WTC11 (cell line): ENCODE measurements around the gene ELAVL1. TPM values are rescaled to one million over a fixed set of nuclear protein-coding genes. Genes with fewer than 3 reads are reported as not detected.

ENCODE experiments used
- ATAC-seq: fragments of 200-7000 bp; cut with Tn5 transposase; 2 replicates; pipeline ENCODE4 v1.10.0; 2021; ENCODE audit warnings: mild to moderate bottlenecking, moderate library complexity
- CTCF ChIA-PET: fragments of 300-600 bp; sonication (Branson Sonifier 250); formaldehyde crosslinking; loops from one replicate; lab custom pipeline; 2021; ENCODE audit warnings: antibody characterized with exemption; lab: Charles Lee
- POLR2A ChIA-PET: fragments of 350-600 bp; sonication (Branson Sonifier 250); formaldehyde crosslinking; loops from one replicate; lab custom pipeline; 2021; ENCODE audit warnings: antibody characterized with exemption; lab: Charles Lee
- DNase-seq: peaks from one replicate; pipeline ENCODE4 v3.0.0; 2021; ENCODE audit warnings: low spot score
- H3K27ac Mint-ChIP-seq: 2 replicates; pipeline ENCODE4 v1.8.0; 2021; ENCODE audit warnings: mixed read lengths
- H3K27me3 Mint-ChIP-seq: 2 replicates; pipeline ENCODE4 v1.8.0; 2021; ENCODE audit warnings: low read depth, mild to moderate bottlenecking, moderate library complexity, mixed read lengths
- H3K36me3 Mint-ChIP-seq: 2 replicates; pipeline ENCODE4 v1.8.0; 2021; ENCODE audit warnings: mixed read lengths
- H3K4me1 Mint-ChIP-seq: 2 replicates; pipeline ENCODE4 v1.8.0; 2022; ENCODE audit warnings: mixed read lengths
- H3K4me3 Mint-ChIP-seq: 2 replicates; pipeline ENCODE4 v1.8.0; 2021; ENCODE audit warnings: mild to moderate bottlenecking, moderate library complexity, mixed read lengths
- H3K9me3 Mint-ChIP-seq: 2 replicates; pipeline ENCODE4 v1.8.0; 2021; ENCODE audit warnings: mixed read lengths
- ESRRA ChIP-seq: sonication (generic); formaldehyde crosslinking; IDR thresholded peaks from 2 replicates; pipeline ENCODE4 v1.8.1; 2022; ENCODE audit warnings: mild to moderate bottlenecking, missing genetic modification reagents, borderline replicate concordance
- FOXP1 ChIP-seq: sonication (generic); formaldehyde crosslinking; IDR thresholded peaks from 2 replicates; pipeline ENCODE4 v1.8.0; 2022; ENCODE audit warnings: missing genetic modification reagents, mild to moderate bottlenecking, moderate library complexity, borderline replicate concordance
- JAZF1 ChIP-seq: fragments of 250-450 bp; sonication (Bioruptor Pico); IDR thresholded peaks from 2 replicates; pipeline ENCODE4 v1.9.0; 2021; ENCODE audit warnings: moderate library complexity, mild to moderate bottlenecking, inconsistent platforms
- TEAD1 ChIP-seq: sonication (generic); formaldehyde crosslinking; IDR thresholded peaks from 2 replicates; pipeline ENCODE4 v1.8.0; 2022; ENCODE audit warnings: mild to moderate bottlenecking, missing genetic modification reagents
- ZNF423 ChIP-seq: fragments of 250-450 bp; sonication (Bioruptor Pico); IDR thresholded peaks from 2 replicates; pipeline ENCODE4 v2.1.2; 2022; ENCODE audit warnings: mild to moderate bottlenecking, moderate library complexity
- ZNF671 ChIP-seq: fragments of 250-450 bp; sonication (Bioruptor Pico); IDR thresholded peaks from 2 replicates; pipeline ENCODE4 v1.8.0; 2021; ENCODE audit warnings: mild to moderate bottlenecking
- total RNA-seq: library from RNA; stranded (reverse); gene quantifications from 3 replicates; pipeline ENCODE4 v1.2.3, GENCODE V29; 2021
- TF ChIP-seq, protein P1 (sequence below): sonication (generic); formaldehyde crosslinking; conservative IDR thresholded peaks from 2 replicates; pipeline ENCODE4 v1.8.1; 2023; ENCODE audit warnings: mild to moderate bottlenecking, low read depth, missing genetic modification reagents, moderate library complexity
- TF ChIP-seq, protein P2 (sequence below): sonication (generic); formaldehyde crosslinking; IDR thresholded peaks from 2 replicates; pipeline ENCODE4 v1.8.0; 2022; ENCODE audit warnings: missing genetic modification reagents
- TF ChIP-seq, protein P3 (sequence below): fragments of 250-450 bp; sonication (Bioruptor Pico); IDR thresholded peaks from 2 replicates; pipeline ENCODE4 v2.1.2; 2022; ENCODE audit warnings: mild to moderate bottlenecking, moderate library complexity
- TF ChIP-seq, protein P4 (sequence below): sonication (generic); formaldehyde crosslinking; IDR thresholded peaks from 2 replicates; pipeline ENCODE4 v1.8.1; 2023; ENCODE audit warnings: mild to moderate bottlenecking, missing genetic modification reagents, borderline replicate concordance
- TF ChIP-seq, protein P5 (sequence below): sonication (generic); formaldehyde crosslinking; IDR thresholded peaks from 2 replicates; pipeline ENCODE4 v1.8.1; 2023; ENCODE audit warnings: mild to moderate bottlenecking, moderate library complexity, missing genetic modification reagents

The ELAVL1 gene
- total RNA-seq, 1 experiment from 2014 or later = 160 TPM

DNA sequence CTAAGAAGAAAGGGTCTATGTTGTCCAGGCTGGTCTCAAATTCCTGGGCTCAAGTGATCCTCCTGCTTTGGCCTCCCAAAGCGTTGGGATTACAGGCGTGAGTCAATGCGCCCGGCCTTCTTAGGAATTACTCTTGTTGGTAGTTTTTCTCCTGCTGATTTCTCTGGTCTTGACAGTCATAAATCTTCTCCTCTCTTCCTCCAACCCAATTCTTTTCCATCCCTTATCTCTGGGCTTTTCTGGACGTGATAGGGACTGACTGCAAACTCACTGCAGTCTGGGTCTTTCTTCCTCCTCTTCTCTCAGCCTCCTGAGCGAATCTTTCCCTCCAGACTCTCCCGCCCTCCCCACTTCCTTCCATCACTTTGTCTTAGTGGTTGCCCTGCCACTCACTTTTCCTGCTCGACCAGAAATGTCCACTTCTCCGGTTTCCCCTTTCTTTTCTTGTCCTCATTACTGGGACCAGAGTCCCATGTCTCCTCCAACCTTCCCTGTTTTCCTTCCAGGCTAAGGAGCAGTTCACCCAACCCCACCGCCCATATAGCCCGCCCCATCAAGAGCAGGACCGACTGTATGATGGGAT is 40.1 kb downstream of the ELAVL1 start:
- no peak for DNase-seq
- TF ChIP-seq JAZF1 (CRISPR knock-in tag) = no peak
- TF ChIP-seq, protein P1, sequence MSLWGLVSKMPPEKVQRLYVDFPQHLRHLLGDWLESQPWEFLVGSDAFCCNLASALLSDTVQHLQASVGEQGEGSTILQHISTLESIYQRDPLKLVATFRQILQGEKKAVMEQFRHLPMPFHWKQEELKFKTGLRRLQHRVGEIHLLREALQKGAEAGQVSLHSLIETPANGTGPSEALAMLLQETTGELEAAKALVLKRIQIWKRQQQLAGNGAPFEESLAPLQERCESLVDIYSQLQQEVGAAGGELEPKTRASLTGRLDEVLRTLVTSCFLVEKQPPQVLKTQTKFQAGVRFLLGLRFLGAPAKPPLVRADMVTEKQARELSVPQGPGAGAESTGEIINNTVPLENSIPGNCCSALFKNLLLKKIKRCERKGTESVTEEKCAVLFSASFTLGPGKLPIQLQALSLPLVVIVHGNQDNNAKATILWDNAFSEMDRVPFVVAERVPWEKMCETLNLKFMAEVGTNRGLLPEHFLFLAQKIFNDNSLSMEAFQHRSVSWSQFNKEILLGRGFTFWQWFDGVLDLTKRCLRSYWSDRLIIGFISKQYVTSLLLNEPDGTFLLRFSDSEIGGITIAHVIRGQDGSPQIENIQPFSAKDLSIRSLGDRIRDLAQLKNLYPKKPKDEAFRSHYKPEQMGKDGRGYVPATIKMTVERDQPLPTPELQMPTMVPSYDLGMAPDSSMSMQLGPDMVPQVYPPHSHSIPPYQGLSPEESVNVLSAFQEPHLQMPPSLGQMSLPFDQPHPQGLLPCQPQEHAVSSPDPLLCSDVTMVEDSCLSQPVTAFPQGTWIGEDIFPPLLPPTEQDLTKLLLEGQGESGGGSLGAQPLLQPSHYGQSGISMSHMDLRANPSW (CRISPR knock-in tag) = no peak
- TF ChIP-seq TEAD1 (CRISPR knock-in tag) = no peak
- no peak for TF ChIP-seq ZNF423 (CRISPR knock-in tag)
- TF ChIP-seq, protein P2, sequence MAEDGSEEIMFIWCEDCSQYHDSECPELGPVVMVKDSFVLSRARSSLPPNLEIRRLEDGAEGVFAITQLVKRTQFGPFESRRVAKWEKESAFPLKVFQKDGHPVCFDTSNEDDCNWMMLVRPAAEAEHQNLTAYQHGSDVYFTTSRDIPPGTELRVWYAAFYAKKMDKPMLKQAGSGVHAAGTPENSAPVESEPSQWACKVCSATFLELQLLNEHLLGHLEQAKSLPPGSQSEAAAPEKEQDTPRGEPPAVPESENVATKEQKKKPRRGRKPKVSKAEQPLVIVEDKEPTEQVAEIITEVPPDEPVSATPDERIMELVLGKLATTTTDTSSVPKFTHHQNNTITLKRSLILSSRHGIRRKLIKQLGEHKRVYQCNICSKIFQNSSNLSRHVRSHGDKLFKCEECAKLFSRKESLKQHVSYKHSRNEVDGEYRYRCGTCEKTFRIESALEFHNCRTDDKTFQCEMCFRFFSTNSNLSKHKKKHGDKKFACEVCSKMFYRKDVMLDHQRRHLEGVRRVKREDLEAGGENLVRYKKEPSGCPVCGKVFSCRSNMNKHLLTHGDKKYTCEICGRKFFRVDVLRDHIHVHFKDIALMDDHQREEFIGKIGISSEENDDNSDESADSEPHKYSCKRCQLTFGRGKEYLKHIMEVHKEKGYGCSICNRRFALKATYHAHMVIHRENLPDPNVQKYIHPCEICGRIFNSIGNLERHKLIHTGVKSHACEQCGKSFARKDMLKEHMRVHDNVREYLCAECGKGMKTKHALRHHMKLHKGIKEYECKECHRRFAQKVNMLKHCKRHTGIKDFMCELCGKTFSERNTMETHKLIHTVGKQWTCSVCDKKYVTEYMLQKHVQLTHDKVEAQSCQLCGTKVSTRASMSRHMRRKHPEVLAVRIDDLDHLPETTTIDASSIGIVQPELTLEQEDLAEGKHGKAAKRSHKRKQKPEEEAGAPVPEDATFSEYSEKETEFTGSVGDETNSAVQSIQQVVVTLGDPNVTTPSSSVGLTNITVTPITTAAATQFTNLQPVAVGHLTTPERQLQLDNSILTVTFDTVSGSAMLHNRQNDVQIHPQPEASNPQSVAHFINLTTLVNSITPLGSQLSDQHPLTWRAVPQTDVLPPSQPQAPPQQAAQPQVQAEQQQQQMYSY (CRISPR knock-in tag) = no peak
- no peak for TF ChIP-seq ZNF671 (CRISPR knock-in tag)
- TF ChIP-seq, all 79 proteins: peak for 0
- Mint-ChIP-seq H3K27ac (peak overlapping the region; percentile 76), H3K9me3 (no peaks in the 10 kb centered on the region), H3K4me1 (peaks cover 15% of the 10 kb centered on the region), H3K27me3 (no peaks in the 10 kb centered on the region), H3K36me3 (peaks cover 66% of the 10 kb centered on the region), H3K4me3 (no peak overlapping the region)
- ATAC-seq = no peak
- POLR2A ChIA-PET = no interaction called here
- CTCF ChIA-PET = no interaction called here

DNA sequence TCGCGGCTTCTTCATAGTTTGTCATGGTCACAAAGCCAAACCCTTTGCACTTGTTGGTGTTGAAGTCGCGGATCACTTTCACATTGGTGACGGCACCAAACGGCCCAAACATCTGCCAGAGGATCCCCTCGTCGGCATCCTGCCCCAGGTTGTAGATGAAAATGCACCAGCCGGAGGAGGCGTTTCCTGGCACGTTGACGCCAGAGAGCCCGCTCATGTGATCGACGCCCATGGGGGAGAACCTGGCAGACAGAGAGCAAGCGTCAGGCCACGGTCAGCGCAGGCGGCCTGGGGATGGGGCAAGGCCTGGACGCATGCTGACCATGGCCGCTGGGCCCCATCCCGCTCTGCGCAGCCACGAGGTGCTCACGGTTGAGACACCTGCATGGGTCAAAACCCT is 41.9 kb downstream of the ELAVL1 start:
- DNase-seq = no peak
- ChIA-PET POLR2A (no interaction called here), CTCF (interaction anchor here (1.0 kb wide), 1 partner anchor 10 kb away, joined by 3 read pairs; no protein-coding TSS in a partner anchor)
- Mint-ChIP-seq H3K27me3 (no peaks in the 10 kb centered on the region), H3K9me3 (no peaks in the 10 kb centered on the region), H3K36me3 (peaks cover 59% of the 10 kb centered on the region), H3K27ac (no peak overlapping the region; the same call in 1 of the 2 replicates), H3K4me1 (peaks cover 3% of the 10 kb centered on the region), H3K4me3 (no peak overlapping the region)
- TF ChIP-seq ESRRA (CRISPR knock-in tag) = no peak
- TF ChIP-seq, protein P3, sequence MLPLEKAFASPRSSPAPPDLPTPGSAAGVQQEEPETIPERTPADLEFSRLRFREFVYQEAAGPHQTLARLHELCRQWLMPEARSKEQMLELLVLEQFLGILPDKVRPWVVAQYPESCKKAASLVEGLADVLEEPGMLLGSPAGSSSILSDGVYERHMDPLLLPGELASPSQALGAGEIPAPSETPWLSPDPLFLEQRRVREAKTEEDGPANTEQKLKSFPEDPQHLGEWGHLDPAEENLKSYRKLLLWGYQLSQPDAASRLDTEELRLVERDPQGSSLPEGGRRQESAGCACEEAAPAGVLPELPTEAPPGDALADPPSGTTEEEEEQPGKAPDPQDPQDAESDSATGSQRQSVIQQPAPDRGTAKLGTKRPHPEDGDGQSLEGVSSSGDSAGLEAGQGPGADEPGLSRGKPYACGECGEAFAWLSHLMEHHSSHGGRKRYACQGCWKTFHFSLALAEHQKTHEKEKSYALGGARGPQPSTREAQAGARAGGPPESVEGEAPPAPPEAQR (CRISPR knock-in tag) = no peak
- TF ChIP-seq, protein P4, sequence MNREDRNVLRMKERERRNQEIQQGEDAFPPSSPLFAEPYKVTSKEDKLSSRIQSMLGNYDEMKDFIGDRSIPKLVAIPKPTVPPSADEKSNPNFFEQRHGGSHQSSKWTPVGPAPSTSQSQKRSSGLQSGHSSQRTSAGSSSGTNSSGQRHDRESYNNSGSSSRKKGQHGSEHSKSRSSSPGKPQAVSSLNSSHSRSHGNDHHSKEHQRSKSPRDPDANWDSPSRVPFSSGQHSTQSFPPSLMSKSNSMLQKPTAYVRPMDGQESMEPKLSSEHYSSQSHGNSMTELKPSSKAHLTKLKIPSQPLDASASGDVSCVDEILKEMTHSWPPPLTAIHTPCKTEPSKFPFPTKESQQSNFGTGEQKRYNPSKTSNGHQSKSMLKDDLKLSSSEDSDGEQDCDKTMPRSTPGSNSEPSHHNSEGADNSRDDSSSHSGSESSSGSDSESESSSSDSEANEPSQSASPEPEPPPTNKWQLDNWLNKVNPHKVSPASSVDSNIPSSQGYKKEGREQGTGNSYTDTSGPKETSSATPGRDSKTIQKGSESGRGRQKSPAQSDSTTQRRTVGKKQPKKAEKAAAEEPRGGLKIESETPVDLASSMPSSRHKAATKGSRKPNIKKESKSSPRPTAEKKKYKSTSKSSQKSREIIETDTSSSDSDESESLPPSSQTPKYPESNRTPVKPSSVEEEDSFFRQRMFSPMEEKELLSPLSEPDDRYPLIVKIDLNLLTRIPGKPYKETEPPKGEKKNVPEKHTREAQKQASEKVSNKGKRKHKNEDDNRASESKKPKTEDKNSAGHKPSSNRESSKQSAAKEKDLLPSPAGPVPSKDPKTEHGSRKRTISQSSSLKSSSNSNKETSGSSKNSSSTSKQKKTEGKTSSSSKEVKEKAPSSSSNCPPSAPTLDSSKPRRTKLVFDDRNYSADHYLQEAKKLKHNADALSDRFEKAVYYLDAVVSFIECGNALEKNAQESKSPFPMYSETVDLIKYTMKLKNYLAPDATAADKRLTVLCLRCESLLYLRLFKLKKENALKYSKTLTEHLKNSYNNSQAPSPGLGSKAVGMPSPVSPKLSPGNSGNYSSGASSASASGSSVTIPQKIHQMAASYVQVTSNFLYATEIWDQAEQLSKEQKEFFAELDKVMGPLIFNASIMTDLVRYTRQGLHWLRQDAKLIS (CRISPR knock-in tag) = no peak
- TF ChIP-seq, protein P5, sequence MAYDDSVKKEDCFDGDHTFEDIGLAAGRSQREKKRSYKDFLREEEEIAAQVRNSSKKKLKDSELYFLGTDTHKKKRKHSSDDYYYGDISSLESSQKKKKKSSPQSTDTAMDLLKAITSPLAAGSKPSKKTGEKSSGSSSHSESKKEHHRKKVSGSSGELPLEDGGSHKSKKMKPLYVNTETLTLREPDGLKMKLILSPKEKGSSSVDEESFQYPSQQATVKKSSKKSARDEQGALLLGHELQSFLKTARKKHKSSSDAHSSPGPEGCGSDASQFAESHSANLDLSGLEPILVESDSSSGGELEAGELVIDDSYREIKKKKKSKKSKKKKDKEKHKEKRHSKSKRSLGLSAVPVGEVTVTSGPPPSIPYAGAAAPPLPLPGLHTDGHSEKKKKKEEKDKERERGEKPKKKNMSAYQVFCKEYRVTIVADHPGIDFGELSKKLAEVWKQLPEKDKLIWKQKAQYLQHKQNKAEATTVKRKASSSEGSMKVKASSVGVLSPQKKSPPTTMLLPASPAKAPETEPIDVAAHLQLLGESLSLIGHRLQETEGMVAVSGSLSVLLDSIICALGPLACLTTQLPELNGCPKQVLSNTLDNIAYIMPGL (CRISPR knock-in tag) = no peak
- TF ChIP-seq FOXP1 = no peak
- no peak for ATAC-seq
